ENCODE results near the gene UBAP1L. TPM values are rescaled to one million over a fixed set of nuclear protein-coding genes. Genes with fewer than 3 reads are reported as not detected.

The UBAP1L gene
- total and polyA plus RNA-seq, 2 experiments from 2014 or later = 1.6 to 5.1 TPM

DNA sequence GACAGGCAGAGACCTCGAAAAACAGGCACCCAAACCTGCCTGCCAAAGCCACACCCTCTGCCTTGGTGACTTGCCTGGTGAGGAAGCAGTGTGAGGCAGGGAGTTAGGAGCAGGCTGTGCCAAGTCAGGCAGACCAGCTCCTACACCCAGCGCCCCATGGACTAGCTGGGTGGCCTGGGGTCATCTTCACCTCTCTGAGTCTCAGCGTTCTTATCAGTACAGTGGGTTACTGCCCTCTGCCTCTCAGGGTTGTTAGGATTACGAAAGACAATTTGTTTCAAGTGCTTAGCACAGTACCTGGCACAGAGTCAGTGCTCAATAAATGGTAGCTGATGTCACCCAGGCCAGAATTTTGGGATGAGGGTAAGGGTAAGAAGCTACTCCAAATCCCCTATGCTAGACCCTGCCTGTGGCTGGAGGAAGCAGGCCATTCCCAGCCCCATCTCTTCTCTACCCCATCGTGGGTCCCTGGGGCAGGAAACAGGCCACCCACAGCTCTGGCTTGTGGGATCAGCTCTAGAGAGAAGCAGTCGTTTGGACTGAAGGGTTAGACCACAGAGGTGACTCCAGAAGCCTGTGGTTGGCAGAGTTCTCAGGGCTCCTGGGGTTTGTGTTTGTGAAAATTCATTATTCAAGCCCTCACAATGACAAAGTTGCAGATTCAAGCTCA lies 59.7 kb downstream of the UBAP1L start:
- Histone ChIP-seq H3K4me3 (no peak overlapping the region), H3K9me3 (ENCODE audit: low read depth) (no peaks in the 10 kb centered on the region), H3K4me1 (ENCODE audit: low read depth) (peaks cover 3% of the 10 kb centered on the region), H3K27ac (no peak overlapping the region), H3K27me3 (no peaks in the 10 kb centered on the region), H3K36me3 (no peaks in the 10 kb centered on the region)
- TF ChIP-seq, protein P1, sequence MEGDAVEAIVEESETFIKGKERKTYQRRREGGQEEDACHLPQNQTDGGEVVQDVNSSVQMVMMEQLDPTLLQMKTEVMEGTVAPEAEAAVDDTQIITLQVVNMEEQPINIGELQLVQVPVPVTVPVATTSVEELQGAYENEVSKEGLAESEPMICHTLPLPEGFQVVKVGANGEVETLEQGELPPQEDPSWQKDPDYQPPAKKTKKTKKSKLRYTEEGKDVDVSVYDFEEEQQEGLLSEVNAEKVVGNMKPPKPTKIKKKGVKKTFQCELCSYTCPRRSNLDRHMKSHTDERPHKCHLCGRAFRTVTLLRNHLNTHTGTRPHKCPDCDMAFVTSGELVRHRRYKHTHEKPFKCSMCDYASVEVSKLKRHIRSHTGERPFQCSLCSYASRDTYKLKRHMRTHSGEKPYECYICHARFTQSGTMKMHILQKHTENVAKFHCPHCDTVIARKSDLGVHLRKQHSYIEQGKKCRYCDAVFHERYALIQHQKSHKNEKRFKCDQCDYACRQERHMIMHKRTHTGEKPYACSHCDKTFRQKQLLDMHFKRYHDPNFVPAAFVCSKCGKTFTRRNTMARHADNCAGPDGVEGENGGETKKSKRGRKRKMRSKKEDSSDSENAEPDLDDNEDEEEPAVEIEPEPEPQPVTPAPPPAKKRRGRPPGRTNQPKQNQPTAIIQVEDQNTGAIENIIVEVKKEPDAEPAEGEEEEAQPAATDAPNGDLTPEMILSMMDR (IDR thresholded peaks at IDR 0.05; ENCODE audit: low read depth, low read length) = no peak
- DNase-seq (ENCODE audit: low read depth in 1 of 2, low spot score in 1 of 2) = no peak

DNA sequence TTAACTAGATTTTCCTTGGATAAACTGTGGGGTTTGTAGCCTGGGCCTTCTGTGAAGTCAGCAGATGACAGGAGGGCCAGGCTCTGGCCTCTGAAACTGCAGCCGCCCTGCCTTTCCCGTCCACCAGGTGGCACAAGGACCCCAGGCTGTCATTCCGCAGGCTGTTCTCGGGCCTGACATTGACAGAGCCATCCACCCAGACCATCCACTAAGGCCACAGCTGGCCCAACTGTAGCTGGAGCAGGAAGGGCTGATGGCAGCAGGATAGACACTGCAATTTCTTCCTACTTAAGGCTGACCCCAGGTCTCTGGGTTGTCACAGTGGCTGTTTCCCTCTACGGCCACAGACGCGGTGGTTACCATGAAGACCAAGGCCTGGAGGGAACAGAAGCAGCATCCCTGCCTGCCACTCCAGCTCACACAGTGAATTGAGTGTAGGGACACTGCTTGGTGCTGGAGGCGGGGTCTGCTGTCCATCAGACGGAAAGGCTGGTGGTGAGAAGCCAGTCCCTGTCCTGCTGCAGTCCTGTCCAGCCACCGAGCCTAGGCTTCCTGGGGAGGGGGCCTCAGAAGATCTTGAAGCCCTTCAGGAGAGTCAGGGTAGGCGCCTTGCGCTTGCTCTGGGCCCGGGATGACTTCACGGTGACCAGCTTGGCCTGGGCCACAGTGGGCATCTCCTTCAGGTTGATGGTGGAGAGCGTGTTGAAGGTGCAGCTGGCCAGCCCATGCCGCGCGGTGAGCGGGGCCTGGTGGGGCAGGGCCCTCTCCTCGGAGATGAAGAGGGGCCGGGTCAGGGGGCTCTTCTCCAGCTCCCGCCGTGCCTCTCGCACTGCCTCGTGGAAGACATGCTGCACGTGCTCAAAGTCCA lies 60.4 kb downstream of the UBAP1L start:
- TF ChIP-seq, protein P1 (IDR thresholded peaks at IDR 0.05; ENCODE audit: low read depth, low read length) = peak; percentile 96
- H3K27ac ChIP-seq = no peak overlapping the region
- H3K4me1 ChIP-seq (ENCODE audit: low read depth) = peaks cover 3% of the 10 kb centered on the region
- H3K9me3 ChIP-seq (ENCODE audit: low read depth) = no peaks in the 10 kb centered on the region
- H3K27me3 ChIP-seq = no peaks in the 10 kb centered on the region
- H3K36me3 ChIP-seq = no peaks in the 10 kb centered on the region
- no peak overlapping the region for H3K4me3 ChIP-seq
- peak; percentile 79 to 83 for DNase-seq (ENCODE audit: low read depth in 1 of 2, low spot score in 1 of 2)

DNA sequence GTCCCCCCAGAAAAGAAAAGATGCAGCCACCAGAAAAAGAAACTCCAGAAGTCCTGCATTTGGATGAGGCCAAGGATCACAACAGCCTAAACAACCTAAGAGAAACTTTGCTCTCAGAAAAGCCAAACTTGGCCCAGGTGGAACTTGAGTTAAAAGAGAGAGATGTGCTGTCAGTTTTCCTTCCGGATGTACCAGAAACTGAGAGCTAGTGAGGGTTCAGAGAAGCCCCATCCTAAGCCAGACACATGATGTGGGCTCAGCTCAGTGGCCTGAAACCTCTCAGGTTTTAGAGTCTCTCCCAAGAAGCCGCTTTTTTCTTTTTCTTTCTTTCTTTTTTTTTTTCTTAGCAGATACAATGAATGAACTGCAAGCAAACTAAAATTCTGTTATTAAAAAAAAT lies 62.0 kb downstream of the UBAP1L start:
- H3K36me3 ChIP-seq = no peaks in the 10 kb centered on the region
- H3K4me1 ChIP-seq (ENCODE audit: low read depth) = peaks cover 3% of the 10 kb centered on the region
- no peak overlapping the region for H3K4me3 ChIP-seq
- DNase-seq (ENCODE audit: low read depth in 1 of 2, low spot score in 1 of 2) = no peak
- no peaks in the 10 kb centered on the region for H3K9me3 ChIP-seq (ENCODE audit: low read depth)
- TF ChIP-seq, protein P1 (IDR thresholded peaks at IDR 0.05; ENCODE audit: low read depth, low read length) = no peak
- H3K27ac ChIP-seq = no peak overlapping the region
- no peaks in the 10 kb centered on the region for H3K27me3 ChIP-seq

DNA sequence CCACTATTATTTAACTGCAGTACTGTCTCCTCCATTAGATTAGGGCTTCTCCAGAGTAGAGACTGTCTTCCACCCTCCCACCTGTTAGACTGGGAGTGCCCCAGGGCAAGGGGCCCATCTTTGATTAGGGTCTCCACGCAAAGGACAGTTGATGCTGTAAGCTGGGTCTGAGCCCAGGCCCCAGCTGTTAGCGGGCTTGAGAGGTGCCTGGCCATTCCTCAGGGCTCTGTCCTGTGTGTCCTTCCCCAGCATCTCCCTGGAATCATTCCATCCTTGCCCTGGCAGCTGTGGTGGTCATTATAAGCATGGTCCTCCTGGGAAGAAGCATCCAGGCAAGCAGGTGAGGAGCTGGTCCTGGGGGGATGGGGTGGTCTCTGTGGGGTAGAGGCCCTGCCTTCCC lies 63.7 kb downstream of the UBAP1L start:
- H3K4me1 ChIP-seq (ENCODE audit: low read depth) = no peaks in the 10 kb centered on the region
- H3K9me3 ChIP-seq (ENCODE audit: low read depth) = no peaks in the 10 kb centered on the region
- TF ChIP-seq, protein P1 (IDR thresholded peaks at IDR 0.05; ENCODE audit: low read depth, low read length) = no peak
- H3K36me3 ChIP-seq = no peaks in the 10 kb centered on the region
- no peaks in the 10 kb centered on the region for H3K27me3 ChIP-seq
- H3K4me3 ChIP-seq = no peak overlapping the region
- no peak for DNase-seq (ENCODE audit: low read depth in 1 of 2, low spot score in 1 of 2)
- H3K27ac ChIP-seq = no peak overlapping the region

DNA sequence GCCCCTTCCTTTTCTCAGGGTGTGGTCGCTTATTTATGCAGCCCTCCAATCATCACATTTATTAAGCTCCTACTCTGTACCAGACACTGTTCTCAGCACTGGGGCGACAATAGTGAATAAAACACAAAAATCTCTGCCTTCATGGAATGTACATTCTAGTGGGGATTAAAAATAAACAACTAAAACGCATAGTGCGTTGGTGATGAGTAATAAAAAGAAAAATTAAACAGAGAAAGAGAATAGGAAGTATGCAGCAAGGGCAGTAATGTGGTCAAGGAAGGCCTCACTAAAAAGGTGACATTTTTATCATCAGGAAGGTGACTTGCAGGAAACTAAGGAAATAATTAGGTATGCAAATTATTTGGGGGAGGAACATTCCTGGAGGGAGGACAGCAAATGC lies 64.7 kb downstream of the UBAP1L start:
- Histone ChIP-seq H3K27ac (no peak overlapping the region), H3K9me3 (ENCODE audit: low read depth) (no peaks in the 10 kb centered on the region), H3K27me3 (no peaks in the 10 kb centered on the region), H3K4me1 (ENCODE audit: low read depth) (peaks cover 3% of the 10 kb centered on the region), H3K4me3 (no peak overlapping the region), H3K36me3 (no peaks in the 10 kb centered on the region)
- no peak for DNase-seq (ENCODE audit: low read depth in 1 of 2, low spot score in 1 of 2)
- TF ChIP-seq, protein P1 (IDR thresholded peaks at IDR 0.05; ENCODE audit: low read depth, low read length) = no peak
